Chondrocyte (in vitro differentiated cells): Measurements from ENCODE around the gene ETNK2. TPM values are rescaled to one million over a fixed set of nuclear protein-coding genes. Genes with fewer than 3 reads are reported as not detected.

Source experiments
- DNase-seq: peaks from one replicate; pipeline ENCODE4 v3.0.0; 2021; ENCODE audit warnings: mixed read lengths, low spot score
- H3K27ac Mint-ChIP-seq: one replicate; pipeline ENCODE4 v1.8.0; 2021; ENCODE audit warnings: mild to moderate bottlenecking, moderate library complexity, mixed read lengths; ENCODE audit not compliant: unreplicated experiment
- H3K27me3 Mint-ChIP-seq: 2 replicates; pipeline ENCODE4 v1.8.0; 2021; ENCODE audit warnings: low read depth, mixed read lengths
- H3K36me3 Mint-ChIP-seq: 2 replicates; pipeline ENCODE4 v1.8.0; 2021; ENCODE audit warnings: low read depth, mixed read lengths
- H3K4me1 Mint-ChIP-seq: 2 replicates; pipeline ENCODE4 v1.8.0; 2021; ENCODE audit warnings: low read depth, mild to moderate bottlenecking, mixed read lengths
- H3K4me3 Mint-ChIP-seq: one replicate; pipeline ENCODE4 v1.8.0; 2021; ENCODE audit warnings: mild to moderate bottlenecking, moderate library complexity, mixed read lengths; ENCODE audit not compliant: unreplicated experiment
- H3K9me3 Mint-ChIP-seq: 2 replicates; pipeline ENCODE4 v1.8.0; 2021; ENCODE audit warnings: low read depth, mixed read lengths
- total RNA-seq: library from RNA; stranded (reverse); gene quantifications from 3 replicates; pipeline ENCODE4 v1.2.1, GENCODE V29; 2021
- TF ChIP-seq, protein P1 (sequence below): fragments of 200-600 bp; sonication (generic); IDR thresholded peaks from 2 replicates; pipeline ENCODE4 v1.5.0; 2021; ENCODE audit warnings: antibody characterized with exemption, mild to moderate bottlenecking, moderate library complexity

The ETNK2 gene
- total RNA-seq, 1 donor from 2014 or later = 10.2 TPM

DNA sequence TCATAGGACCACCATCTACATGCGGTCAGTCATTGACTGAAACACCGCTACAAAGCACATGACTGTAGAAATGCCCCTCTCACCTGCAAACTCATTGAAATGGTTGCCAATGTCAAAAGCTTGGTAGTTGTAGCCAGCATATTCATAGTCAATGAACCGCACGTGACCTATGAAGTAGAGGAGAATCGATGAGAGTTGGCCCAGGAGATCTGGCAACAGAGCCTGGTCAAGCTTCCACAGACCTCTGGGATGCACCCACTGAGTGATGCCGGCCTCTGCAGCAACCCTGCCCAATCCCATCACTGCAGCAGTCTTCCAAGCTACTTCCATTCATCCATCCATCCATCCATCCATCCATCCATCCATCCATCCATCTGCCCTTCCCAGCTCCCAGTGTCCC lies 11.9 kb downstream of the ETNK2 start:
- Mint-ChIP-seq H3K4me1 (no peaks in the 10 kb centered on the region), H3K36me3 (peaks cover 12% of the 10 kb centered on the region), H3K9me3 (no peaks in the 10 kb centered on the region), H3K27ac (no peak overlapping the region), H3K27me3 (no peaks in the 10 kb centered on the region), H3K4me3 (no peak overlapping the region)
- TF ChIP-seq, protein P1, sequence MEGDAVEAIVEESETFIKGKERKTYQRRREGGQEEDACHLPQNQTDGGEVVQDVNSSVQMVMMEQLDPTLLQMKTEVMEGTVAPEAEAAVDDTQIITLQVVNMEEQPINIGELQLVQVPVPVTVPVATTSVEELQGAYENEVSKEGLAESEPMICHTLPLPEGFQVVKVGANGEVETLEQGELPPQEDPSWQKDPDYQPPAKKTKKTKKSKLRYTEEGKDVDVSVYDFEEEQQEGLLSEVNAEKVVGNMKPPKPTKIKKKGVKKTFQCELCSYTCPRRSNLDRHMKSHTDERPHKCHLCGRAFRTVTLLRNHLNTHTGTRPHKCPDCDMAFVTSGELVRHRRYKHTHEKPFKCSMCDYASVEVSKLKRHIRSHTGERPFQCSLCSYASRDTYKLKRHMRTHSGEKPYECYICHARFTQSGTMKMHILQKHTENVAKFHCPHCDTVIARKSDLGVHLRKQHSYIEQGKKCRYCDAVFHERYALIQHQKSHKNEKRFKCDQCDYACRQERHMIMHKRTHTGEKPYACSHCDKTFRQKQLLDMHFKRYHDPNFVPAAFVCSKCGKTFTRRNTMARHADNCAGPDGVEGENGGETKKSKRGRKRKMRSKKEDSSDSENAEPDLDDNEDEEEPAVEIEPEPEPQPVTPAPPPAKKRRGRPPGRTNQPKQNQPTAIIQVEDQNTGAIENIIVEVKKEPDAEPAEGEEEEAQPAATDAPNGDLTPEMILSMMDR = no peak
- no peak for DNase-seq

DNA sequence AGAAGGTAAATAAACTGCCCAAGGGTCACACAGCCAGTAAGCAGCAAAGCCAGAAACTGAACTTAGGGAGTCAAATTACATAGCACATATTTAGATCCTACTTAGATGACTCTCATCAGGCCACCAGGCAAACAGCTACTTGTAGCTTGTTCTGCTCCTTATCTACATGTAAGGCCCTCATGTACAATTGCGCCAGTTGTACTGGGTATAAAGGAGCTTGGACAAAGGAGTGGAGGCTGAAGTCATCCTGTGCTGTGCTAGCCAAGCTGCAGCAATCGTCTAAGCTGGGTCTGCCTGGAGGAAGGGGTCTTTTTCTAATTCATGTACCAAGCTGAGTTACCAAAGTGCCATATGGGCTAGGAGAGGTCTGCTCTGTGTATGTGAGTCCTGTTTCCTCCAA lies 12.8 kb downstream of the ETNK2 start:
- DNase-seq = no peak

DNA sequence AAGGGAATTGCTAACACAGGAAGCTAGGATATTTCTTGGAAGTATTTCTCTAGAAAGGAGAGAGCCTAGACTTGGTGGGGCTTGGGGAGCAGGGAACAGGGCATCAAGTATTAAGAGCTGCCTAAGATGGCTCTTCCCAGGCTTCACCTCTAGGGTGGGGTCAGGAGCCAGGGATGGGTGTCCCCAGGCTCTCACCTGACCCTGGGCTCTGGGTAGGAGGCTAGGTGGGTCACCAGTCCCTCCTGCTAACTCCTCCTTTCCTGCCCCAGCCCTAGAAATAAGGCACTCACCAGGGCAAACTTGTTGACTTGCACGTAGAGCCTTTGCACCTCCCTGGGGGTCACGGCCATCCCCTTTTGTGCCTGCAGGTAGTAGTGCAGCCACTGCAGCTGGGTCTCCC lies 15.0 kb downstream of the ETNK2 start:
- Mint-ChIP-seq H3K36me3 (peaks cover 10% of the 10 kb centered on the region), H3K4me3 (no peak overlapping the region), H3K27me3 (no peaks in the 10 kb centered on the region)

More for the DNA sequence above, 12.8 kb downstream of the ETNK2 start:
- H3K4me1 Mint-ChIP-seq = no peaks in the 10 kb centered on the region
- no peaks in the 10 kb centered on the region for H3K27me3 Mint-ChIP-seq
- H3K27ac Mint-ChIP-seq = no peak overlapping the region
- H3K36me3 Mint-ChIP-seq = peaks cover 10% of the 10 kb centered on the region
- TF ChIP-seq, protein P1 = no peak
- no peaks in the 10 kb centered on the region for H3K9me3 Mint-ChIP-seq
- H3K4me3 Mint-ChIP-seq = no peak overlapping the region

DNA sequence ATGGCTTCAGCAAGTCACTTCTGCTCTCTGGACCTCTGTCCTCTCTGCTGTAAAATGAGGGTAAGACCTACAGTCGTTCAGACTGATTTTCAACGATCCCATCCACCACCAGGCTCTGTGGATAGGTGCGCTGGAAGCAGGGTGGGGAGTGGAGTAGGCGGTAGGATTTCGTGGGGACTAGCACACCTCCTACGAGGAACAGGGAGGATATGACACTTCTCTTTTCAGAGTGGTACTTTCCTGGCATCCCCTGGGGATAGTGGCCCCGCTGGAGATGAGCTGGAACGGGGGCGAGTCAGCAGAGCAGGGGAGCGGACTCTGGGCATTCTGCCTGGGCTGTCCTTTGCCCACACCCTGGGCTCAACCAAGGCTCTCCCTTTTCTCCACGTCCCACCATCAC lies 17.7 kb downstream of the ETNK2 start:
- no peak for DNase-seq

More for the DNA sequence above, 15.0 kb downstream of the ETNK2 start:
- TF ChIP-seq, protein P1 = no peak
- Mint-ChIP-seq H3K27ac (no peak overlapping the region), H3K9me3 (no peaks in the 10 kb centered on the region), H3K4me1 (no peaks in the 10 kb centered on the region)
- no peak for DNase-seq

DNA sequence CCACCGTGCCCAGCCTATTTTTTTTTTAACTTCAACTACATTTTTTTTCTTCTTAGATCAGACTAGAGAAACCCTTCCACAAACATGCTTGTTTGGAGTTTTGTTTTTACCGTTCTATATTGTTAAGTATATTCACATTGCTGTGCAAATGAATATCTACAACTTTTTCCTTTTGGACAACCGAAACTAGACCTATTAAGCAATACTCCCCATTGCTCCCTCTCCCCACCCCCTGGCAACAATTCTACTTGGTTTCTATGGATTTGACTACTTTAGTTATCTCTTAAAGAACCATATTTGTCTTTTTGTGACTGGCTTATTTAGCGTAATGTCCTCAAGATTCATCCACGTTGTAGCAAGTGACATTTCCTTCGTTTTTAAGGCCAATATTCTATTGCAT lies 19.1 kb downstream of the ETNK2 start:
- H3K4me1 Mint-ChIP-seq = peaks cover 27% of the 10 kb centered on the region
- TF ChIP-seq, protein P1 = no peak
- no peaks in the 10 kb centered on the region for H3K9me3 Mint-ChIP-seq
- no peak for DNase-seq
- H3K36me3 Mint-ChIP-seq = no peaks in the 10 kb centered on the region
- H3K27me3 Mint-ChIP-seq = no peaks in the 10 kb centered on the region
- no peak overlapping the region for H3K27ac Mint-ChIP-seq
- no peak overlapping the region for H3K4me3 Mint-ChIP-seq

More for the DNA sequence above, 17.7 kb downstream of the ETNK2 start:
- H3K4me1 Mint-ChIP-seq = peaks cover 16% of the 10 kb centered on the region
- H3K27ac Mint-ChIP-seq = no peak overlapping the region
- H3K36me3 Mint-ChIP-seq = peaks cover 4% of the 10 kb centered on the region
- H3K4me3 Mint-ChIP-seq = no peak overlapping the region
- no peaks in the 10 kb centered on the region for H3K9me3 Mint-ChIP-seq
- H3K27me3 Mint-ChIP-seq = no peaks in the 10 kb centered on the region
- TF ChIP-seq, protein P1 = no peak
